Measurements from ENCODE around the gene MUCL3. TPM values are rescaled to one million over a fixed set of nuclear protein-coding genes. Genes with fewer than 3 reads are reported as not detected.

The MUCL3 gene
- polyA plus RNA-seq, 1 of the 3 experiments (the other 2 are of a cell fraction): not detected

- POLR2A ChIA-PET: no interaction called here
- Histone ChIP-seq H3K9ac (no peak overlapping the region), H3K9me2 (no peaks in the 10 kb centered on the region), H3K27ac (ENCODE audit: low read depth in 2 of 2, low read length in 1 of 2) (no peak overlapping the region), H3K79me2 (ENCODE audit: insufficient read depth) (no peaks in the 10 kb centered on the region), H3K4me1 (ENCODE audit: control insufficient read depth in 1 of 2, insufficient read depth in 2 of 2, low read depth in 1 of 2, low read length in 1 of 2) (no peaks in the 10 kb centered on the region), H3K4me2 (no peak overlapping the region), H3F3A (replicated peaks; ENCODE audit: insufficient read depth) (peaks cover 3% of the 10 kb centered on the region), H3K9me3 (no peaks in the 10 kb centered on the region), H3K27me3 (ENCODE audit: insufficient read depth) (no peaks in the 10 kb centered on the region), H4K20me1 (ENCODE audit: insufficient read depth) (no peaks in the 10 kb centered on the region), H3K4me3 (ENCODE audit: low read depth in 2 of 2, low read length in 1 of 2) (no peak overlapping the region), H3K36me3 (replicated peaks in 1 of 2; ENCODE audit: control insufficient read depth in 1 of 2, insufficient read depth in 2 of 2, low read length in 1 of 2) (peaks cover 6 to 48% of the 10 kb centered on the region in 2 experiments), H2AFZ (ENCODE audit: low read depth) (no peak overlapping the region)
- 97% methylated on average over 21 of the region's 23 CpGs for WGBS (ENCODE audit: low lambda C conversion rate)
- CTCF ChIA-PET: interaction anchor here (0.9 to 1.0 kb wide), 2 partner anchors 9 to 15 kb away, joined by 3 read pairs; partner anchors contain the start of gene VARS2
- no peak for DNase-seq
- TF ChIP-seq, protein P1, sequence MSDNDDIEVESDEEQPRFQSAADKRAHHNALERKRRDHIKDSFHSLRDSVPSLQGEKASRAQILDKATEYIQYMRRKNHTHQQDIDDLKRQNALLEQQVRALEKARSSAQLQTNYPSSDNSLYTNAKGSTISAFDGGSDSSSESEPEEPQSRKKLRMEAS (IDR thresholded peaks at IDR 0.05; ENCODE audit: low read depth): no peak
- TF ChIP-seq, protein P2, sequence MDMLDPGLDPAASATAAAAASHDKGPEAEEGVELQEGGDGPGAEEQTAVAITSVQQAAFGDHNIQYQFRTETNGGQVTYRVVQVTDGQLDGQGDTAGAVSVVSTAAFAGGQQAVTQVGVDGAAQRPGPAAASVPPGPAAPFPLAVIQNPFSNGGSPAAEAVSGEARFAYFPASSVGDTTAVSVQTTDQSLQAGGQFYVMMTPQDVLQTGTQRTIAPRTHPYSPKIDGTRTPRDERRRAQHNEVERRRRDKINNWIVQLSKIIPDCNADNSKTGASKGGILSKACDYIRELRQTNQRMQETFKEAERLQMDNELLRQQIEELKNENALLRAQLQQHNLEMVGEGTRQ (IDR thresholded peaks at IDR 0.05; ENCODE audit: borderline replicate concordance, low read depth, low read length): no peak
- TF ChIP-seq CTCF (IDR thresholded peaks at IDR 0.05) (no peak), YY1 (IDR thresholded peaks at IDR 0.05; ENCODE audit: low read depth) (no peak), FOSL2 (IDR thresholded peaks at IDR 0.05; ENCODE audit: borderline replicate concordance, low read depth) (no peak), SMC3 (IDR thresholded peaks at IDR 0.05; ENCODE audit: low read depth, low read length) (no peak), ZBTB33 (IDR thresholded peaks at IDR 0.05; ENCODE audit: borderline replicate concordance, low read depth) (no peak), TAF1 (IDR thresholded peaks at IDR 0.05; ENCODE audit: borderline replicate concordance, low read depth, low read length) (no peak), GATA2 (CRISPR knock-in tag; IDR thresholded peaks at IDR 0.05) (no peak), MEF2A (IDR thresholded peaks at IDR 0.05; ENCODE audit: borderline replicate concordance, low read depth) (no peak), SIN3A (IDR thresholded peaks at IDR 0.05; ENCODE audit: borderline replicate concordance, low read depth, low read length) (no peak), TCF12 (IDR thresholded peaks at IDR 0.05) (no peak), RXRA (IDR thresholded peaks at IDR 0.05; ENCODE audit: borderline replicate concordance, low read depth) (no peak), POLR2AphosphoS5 (IDR thresholded peaks at IDR 0.05; ENCODE audit: low read depth, low read length) (no peak), ELF1 (IDR thresholded peaks at IDR 0.05) (no peak), TEAD4 (IDR thresholded peaks at IDR 0.05; ENCODE audit: borderline replicate concordance, insufficient read depth) (no peak), CHD2 (IDR thresholded peaks at IDR 0.05; ENCODE audit: low read length, partially characterized antibody) (no peak), RAD21 (IDR thresholded peaks at IDR 0.05; ENCODE audit: low read length) (no peak)
These were observed 41.9 kb upstream of the MUCL3 start for GRCh38 chr6:30898750-30899360.
